ENCODE measurements around the gene ABI3. TPM values are rescaled to one million over a fixed set of nuclear protein-coding genes. Genes with fewer than 3 reads are reported as not detected.
A peak's percentile ranks its signal among the peaks of the same experiment; 100 is the strongest.

Gene ABI3
- total RNA-seq, 1 experiment from 2014 or later, result not detected

DNA sequence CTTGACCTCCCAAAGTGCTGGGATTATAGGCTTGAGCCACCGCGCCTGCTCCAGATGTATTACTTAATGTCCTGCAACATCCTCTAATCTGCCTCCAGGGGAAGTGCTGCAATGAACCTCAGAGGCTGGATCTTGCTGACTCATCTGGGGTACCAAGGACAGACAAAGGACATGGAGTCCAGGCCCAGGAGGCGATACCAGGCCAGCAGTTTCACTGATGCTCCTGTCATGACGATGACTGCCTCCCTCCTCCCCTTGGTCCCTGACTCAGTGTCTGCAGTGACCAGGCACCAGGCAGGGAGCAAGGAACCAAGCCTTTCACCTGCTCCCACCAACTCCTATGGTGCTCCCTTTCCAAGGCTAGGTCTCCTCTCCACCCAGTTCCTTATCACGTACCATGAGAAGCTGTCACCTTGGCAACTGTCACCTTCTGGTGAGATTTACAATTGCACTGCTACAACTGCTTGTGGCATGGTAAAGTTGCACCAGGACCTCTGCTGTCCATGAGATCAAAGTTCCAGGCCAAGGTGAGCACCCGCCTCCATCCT, 41.7 kb downstream of the ABI3 start:
- DNase-seq (ENCODE audit: low read depth, low spot score) (no peak), ATAC-seq (0 out of 2 replicates have a peak, but pooled peaks have one; percentile 13)
- no peak for TF ChIP-seq POLR2AphosphoS5 (IDR thresholded peaks at IDR 0.05; ENCODE audit: low read depth, low read length)
- TF ChIP-seq TCF7L2 (IDR thresholded peaks at IDR 0.05; ENCODE audit: low read depth, low read length), result no peak
- no peak for TF ChIP-seq REST (IDR thresholded peaks at IDR 0.05; ENCODE audit: insufficient read depth in 1 of 2, low read depth in 2 of 2, low read length in 1 of 2)
- TF ChIP-seq SIN3A (IDR thresholded peaks at IDR 0.05; ENCODE audit: borderline replicate concordance, insufficient read depth, low read depth, low read length), result no peak
- TF ChIP-seq, protein P1, sequence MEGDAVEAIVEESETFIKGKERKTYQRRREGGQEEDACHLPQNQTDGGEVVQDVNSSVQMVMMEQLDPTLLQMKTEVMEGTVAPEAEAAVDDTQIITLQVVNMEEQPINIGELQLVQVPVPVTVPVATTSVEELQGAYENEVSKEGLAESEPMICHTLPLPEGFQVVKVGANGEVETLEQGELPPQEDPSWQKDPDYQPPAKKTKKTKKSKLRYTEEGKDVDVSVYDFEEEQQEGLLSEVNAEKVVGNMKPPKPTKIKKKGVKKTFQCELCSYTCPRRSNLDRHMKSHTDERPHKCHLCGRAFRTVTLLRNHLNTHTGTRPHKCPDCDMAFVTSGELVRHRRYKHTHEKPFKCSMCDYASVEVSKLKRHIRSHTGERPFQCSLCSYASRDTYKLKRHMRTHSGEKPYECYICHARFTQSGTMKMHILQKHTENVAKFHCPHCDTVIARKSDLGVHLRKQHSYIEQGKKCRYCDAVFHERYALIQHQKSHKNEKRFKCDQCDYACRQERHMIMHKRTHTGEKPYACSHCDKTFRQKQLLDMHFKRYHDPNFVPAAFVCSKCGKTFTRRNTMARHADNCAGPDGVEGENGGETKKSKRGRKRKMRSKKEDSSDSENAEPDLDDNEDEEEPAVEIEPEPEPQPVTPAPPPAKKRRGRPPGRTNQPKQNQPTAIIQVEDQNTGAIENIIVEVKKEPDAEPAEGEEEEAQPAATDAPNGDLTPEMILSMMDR (IDR thresholded peaks at IDR 0.05), result no peak
- Histone ChIP-seq H3K27me3 (ENCODE audit: control insufficient read depth, insufficient read depth, low read length) (no peaks in the 10 kb centered on the region), H3K9me3 (ENCODE audit: control insufficient read depth, insufficient read depth, low read depth, low read length) (no peaks in the 10 kb centered on the region), H3K4me3 (ENCODE audit: low read depth in 2 of 2, low read length in 2 of 2) (no peak overlapping the region), H3K27ac (ENCODE audit: low read length) (no peak overlapping the region), H3K4me1 (ENCODE audit: control insufficient read depth, insufficient read depth, low read length) (no peaks in the 10 kb centered on the region), H3K36me3 (ENCODE audit: control insufficient read depth, insufficient read depth, low read length) (no peaks in the 10 kb centered on the region)
- no TSS peak for BruUV-seq (replicated peaks)
- in situ Hi-C loops (cut with HindIII; ENCODE audit: low pct_unique_long_range_greater_than_20kb, low sequenced_read_pairs), result no loop called here
- intact Hi-C loops (cut with micrococcal nuclease; ENCODE audit: unreplicated experiment), result no loop called here
- ChIA-PET POLR2A (interaction anchor here (0.7 kb wide), 1 partner anchor 506 kb away, joined by 21 read pairs; no protein-coding TSS in a partner anchor), CTCF (interaction anchor here (0.6 kb wide), 1 partner anchor 16 kb away, joined by 3 read pairs; no protein-coding TSS in a partner anchor)

- TF ChIP-seq, protein P1 (IDR thresholded peaks at IDR 0.05), result no peak
- TF ChIP-seq POLR2AphosphoS5 (IDR thresholded peaks at IDR 0.05; ENCODE audit: low read depth, low read length) (no peak), SIN3A (IDR thresholded peaks at IDR 0.05; ENCODE audit: borderline replicate concordance, insufficient read depth, low read depth, low read length) (no peak), TCF7L2 (IDR thresholded peaks at IDR 0.05; ENCODE audit: low read depth, low read length) (no peak), REST (IDR thresholded peaks at IDR 0.05; ENCODE audit: insufficient read depth in 1 of 2, low read depth in 2 of 2, low read length in 1 of 2) (no peak)
- H3K27ac ChIP-seq (ENCODE audit: low read length), result no peak overlapping the region
- no peaks in the 10 kb centered on the region for H3K27me3 ChIP-seq (ENCODE audit: control insufficient read depth, insufficient read depth, low read length)
- POLR2A ChIA-PET, result no interaction called here
- intact Hi-C loops (cut with micrococcal nuclease; ENCODE audit: unreplicated experiment) (no loop called here), in situ Hi-C loops (cut with HindIII; ENCODE audit: low pct_unique_long_range_greater_than_20kb, low sequenced_read_pairs) (no loop called here)
- ATAC-seq (no peak), DNase-seq (ENCODE audit: low read depth, low spot score) (no peak)
- H3K4me1 ChIP-seq (ENCODE audit: control insufficient read depth, insufficient read depth, low read length), result no peaks in the 10 kb centered on the region
- no peaks in the 10 kb centered on the region for H3K36me3 ChIP-seq (ENCODE audit: control insufficient read depth, insufficient read depth, low read length)
- H3K4me3 ChIP-seq (ENCODE audit: low read depth in 2 of 2, low read length in 2 of 2), result no peak overlapping the region
- CTCF ChIA-PET, result interaction anchor here (0.7 kb wide), 1 partner anchor 47 kb away, joined by 4 read pairs; no protein-coding TSS in a partner anchor
- no peaks in the 10 kb centered on the region for H3K9me3 ChIP-seq (ENCODE audit: control insufficient read depth, insufficient read depth, low read depth, low read length)
- no TSS peak for BruUV-seq (replicated peaks)
Observed at GRCh38 chr17:49254066-49254465, 43.6 kb downstream of the ABI3 start.

All from Panc1 (cell line).